Endothelial cell (in vitro differentiated cells): Measurements from ENCODE around the gene COPB2. TPM values are rescaled to one million over a fixed set of nuclear protein-coding genes. Genes with fewer than 3 reads are reported as not detected.

Experiments used
- DNase-seq: peaks from one replicate; pipeline ENCODE4 v3.0.0; 2021; ENCODE audit warnings: low spot score
- H3K27ac Mint-ChIP-seq: one replicate; pipeline ENCODE4 v1.8.0; 2021; ENCODE audit warnings: mixed read lengths, inconsistent platforms; ENCODE audit not compliant: unreplicated experiment
- H3K27me3 Mint-ChIP-seq: one replicate; pipeline ENCODE4 v1.8.0; 2021; ENCODE audit warnings: mild to moderate bottlenecking, moderate library complexity, mixed read lengths, inconsistent platforms; ENCODE audit not compliant: unreplicated experiment
- H3K36me3 Mint-ChIP-seq: one replicate; pipeline ENCODE4 v1.8.0; 2021; ENCODE audit warnings: mild to moderate bottlenecking, low read depth, mixed read lengths, inconsistent platforms; ENCODE audit not compliant: unreplicated experiment
- H3K4me1 Mint-ChIP-seq: one replicate; pipeline ENCODE4 v1.8.0; 2021; ENCODE audit warnings: mild to moderate bottlenecking, mixed read lengths, inconsistent platforms; ENCODE audit not compliant: unreplicated experiment
- H3K4me3 Mint-ChIP-seq: one replicate; pipeline ENCODE4 v1.8.0; 2021; ENCODE audit warnings: mild to moderate bottlenecking, mixed read lengths, inconsistent platforms; ENCODE audit not compliant: unreplicated experiment
- H3K9me3 Mint-ChIP-seq: one replicate; pipeline ENCODE4 v1.8.0; 2021; ENCODE audit warnings: mixed read lengths, inconsistent platforms; ENCODE audit not compliant: unreplicated experiment
- total RNA-seq: library from RNA; stranded (reverse); fragmentation: NEBNext Ultra II Directional; extraction: Animal tissue kit (Norgen Biotek cat#: 25700); gene quantifications from one replicate; pipeline ENCODE4 v1.2.1, GENCODE V29; 2021; ENCODE audit not compliant: unreplicated experiment
- TF ChIP-seq, protein P1 (sequence below): fragments of 200-600 bp; sonication (generic); IDR thresholded peaks from one replicate; pipeline ENCODE4 v1.5.0; 2021; ENCODE audit warnings: antibody characterized with exemption; ENCODE audit not compliant: unreplicated experiment

The COPB2 gene
- total RNA-seq, 1 donor from 2014 or later = 140 TPM

DNA sequence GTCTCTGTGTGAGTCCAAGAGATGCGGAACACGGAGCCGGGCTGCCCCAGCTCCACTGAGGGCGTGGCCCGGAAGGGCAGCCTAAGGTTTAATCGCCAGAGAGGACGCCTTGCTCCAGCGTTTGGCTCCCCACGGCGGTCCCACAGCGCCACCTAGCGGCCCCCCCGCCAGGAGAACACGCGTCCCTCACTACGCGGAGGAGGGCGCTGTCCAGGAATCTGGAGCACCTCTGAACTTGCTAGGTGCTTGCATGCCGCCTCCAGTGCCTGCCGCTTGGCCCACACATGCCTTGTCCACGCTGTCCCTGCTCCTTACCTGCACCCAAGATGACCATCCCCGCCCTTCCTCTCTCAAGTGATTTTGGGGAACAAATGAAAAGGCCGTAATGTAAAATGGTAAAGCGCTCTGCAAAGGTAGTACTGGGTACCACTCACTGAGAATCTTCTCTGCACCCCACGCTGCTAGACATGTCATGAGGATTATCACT, 60.0 kb downstream of the COPB2 start:
- TF ChIP-seq, protein P1, sequence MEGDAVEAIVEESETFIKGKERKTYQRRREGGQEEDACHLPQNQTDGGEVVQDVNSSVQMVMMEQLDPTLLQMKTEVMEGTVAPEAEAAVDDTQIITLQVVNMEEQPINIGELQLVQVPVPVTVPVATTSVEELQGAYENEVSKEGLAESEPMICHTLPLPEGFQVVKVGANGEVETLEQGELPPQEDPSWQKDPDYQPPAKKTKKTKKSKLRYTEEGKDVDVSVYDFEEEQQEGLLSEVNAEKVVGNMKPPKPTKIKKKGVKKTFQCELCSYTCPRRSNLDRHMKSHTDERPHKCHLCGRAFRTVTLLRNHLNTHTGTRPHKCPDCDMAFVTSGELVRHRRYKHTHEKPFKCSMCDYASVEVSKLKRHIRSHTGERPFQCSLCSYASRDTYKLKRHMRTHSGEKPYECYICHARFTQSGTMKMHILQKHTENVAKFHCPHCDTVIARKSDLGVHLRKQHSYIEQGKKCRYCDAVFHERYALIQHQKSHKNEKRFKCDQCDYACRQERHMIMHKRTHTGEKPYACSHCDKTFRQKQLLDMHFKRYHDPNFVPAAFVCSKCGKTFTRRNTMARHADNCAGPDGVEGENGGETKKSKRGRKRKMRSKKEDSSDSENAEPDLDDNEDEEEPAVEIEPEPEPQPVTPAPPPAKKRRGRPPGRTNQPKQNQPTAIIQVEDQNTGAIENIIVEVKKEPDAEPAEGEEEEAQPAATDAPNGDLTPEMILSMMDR = peak; percentile 99
- peaks cover 4% of the 10 kb centered on the region for H3K4me1 Mint-ChIP-seq
- no peak overlapping the region for H3K4me3 Mint-ChIP-seq
- peaks cover 1% of the 10 kb centered on the region for H3K27me3 Mint-ChIP-seq
- H3K9me3 Mint-ChIP-seq = no peaks in the 10 kb centered on the region
- peaks cover 7% of the 10 kb centered on the region for H3K36me3 Mint-ChIP-seq
- H3K27ac Mint-ChIP-seq = no peak overlapping the region
- DNase-seq = peak; percentile 98

DNA sequence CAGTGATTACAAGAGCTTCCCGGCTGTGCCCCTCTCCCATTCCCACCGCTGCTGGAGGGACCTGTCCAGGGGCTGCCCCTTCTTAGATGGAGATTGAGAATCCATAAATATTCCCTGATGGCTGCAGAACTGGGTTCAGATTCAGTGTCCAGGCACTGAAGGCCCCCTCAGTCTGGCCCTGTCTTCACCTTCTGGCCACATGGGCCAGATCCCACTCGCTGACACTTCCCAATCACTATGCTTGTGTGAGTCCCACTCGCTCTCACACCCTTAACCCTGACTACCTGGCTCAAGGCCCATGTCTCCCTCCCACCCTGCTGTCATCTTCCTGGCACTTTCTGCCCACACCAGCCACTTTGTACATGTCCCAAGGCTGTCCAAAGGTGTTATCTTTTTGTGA, 61.1 kb downstream of the COPB2 start:
- Mint-ChIP-seq H3K9me3 (no peaks in the 10 kb centered on the region), H3K27ac (no peak overlapping the region), H3K36me3 (peaks cover 7% of the 10 kb centered on the region), H3K4me1 (peaks cover 4% of the 10 kb centered on the region), H3K27me3 (peaks cover 3% of the 10 kb centered on the region), H3K4me3 (no peak overlapping the region)
- DNase-seq = no peak
- TF ChIP-seq, protein P1 = no peak

DNA sequence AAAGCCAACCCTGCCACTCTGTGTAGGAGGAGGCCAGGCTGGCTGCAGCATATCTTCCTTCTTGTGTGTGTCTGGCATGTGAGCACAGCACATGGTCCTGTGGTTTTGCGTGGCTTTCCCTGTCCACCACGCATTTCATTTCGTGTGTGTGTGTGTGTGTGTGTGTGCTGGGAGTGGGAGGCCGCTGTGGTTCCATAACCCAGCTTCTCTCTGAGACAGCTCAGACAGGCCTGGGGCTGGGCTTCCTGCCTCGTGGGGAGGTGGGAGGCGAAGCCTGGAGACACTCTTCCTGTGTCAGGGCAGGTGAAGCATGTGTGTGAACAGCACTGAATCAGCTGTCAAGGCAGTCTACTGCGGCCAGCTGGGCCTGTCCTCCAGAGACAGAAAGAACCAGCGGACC, 61.6 kb downstream of the COPB2 start:
- TF ChIP-seq, protein P1 = no peak
- H3K9me3 Mint-ChIP-seq = no peaks in the 10 kb centered on the region
- H3K4me1 Mint-ChIP-seq = peaks cover 4% of the 10 kb centered on the region
- peaks cover 3% of the 10 kb centered on the region for H3K27me3 Mint-ChIP-seq
- no peak overlapping the region for H3K27ac Mint-ChIP-seq
- DNase-seq = no peak
- H3K4me3 Mint-ChIP-seq = no peak overlapping the region
- H3K36me3 Mint-ChIP-seq = peaks cover 7% of the 10 kb centered on the region

DNA sequence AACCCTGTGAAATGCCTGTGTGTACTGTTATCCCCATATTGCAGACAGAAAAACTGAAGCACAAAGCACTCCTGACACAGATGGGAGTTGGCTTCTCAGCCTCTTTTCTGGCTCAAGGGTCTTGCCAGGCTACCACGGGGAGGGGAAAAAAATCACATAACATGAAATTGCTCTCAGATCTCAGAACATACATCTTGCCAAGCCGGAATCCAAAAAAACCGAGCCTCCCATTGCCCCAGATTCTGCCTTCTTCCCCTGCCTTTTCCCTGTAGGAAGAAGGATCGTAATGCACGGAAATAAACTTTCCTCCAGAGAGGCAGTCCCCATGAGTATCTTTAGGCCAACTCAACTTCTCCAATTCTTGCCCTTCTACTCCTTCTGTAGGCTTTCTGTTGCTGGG, 62.2 kb downstream of the COPB2 start:
- peaks cover 7% of the 10 kb centered on the region for H3K36me3 Mint-ChIP-seq
- H3K9me3 Mint-ChIP-seq = no peaks in the 10 kb centered on the region
- peaks cover 3% of the 10 kb centered on the region for H3K27me3 Mint-ChIP-seq
- TF ChIP-seq, protein P1 = no peak
- H3K4me3 Mint-ChIP-seq = no peak overlapping the region
- no peak for DNase-seq
- H3K27ac Mint-ChIP-seq = no peak overlapping the region
- peaks cover 4% of the 10 kb centered on the region for H3K4me1 Mint-ChIP-seq

DNA sequence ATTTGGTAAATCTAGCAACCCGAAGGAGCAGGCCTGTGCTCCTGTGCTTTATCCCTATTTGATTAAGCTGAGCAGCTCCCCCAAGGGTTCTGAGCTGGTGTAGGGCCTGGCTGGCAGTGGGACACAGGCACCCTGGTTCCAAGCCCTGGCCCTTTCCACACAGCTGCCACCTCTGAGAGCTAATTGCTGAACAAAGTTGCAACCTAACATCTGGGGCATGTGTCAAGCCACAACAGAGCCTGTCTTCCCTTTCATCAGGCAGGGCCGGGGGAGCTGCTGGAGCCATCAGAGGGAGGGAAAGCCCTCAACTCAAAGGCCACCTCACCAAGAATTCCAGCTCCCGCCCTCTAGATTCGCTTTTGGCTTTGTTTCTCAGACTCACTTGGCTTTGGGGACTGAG, 62.7 kb downstream of the COPB2 start:
- H3K9me3 Mint-ChIP-seq = no peaks in the 10 kb centered on the region
- H3K4me3 Mint-ChIP-seq = no peak overlapping the region
- no peak overlapping the region for H3K27ac Mint-ChIP-seq
- peaks cover 7% of the 10 kb centered on the region for H3K36me3 Mint-ChIP-seq
- peaks cover 3% of the 10 kb centered on the region for H3K27me3 Mint-ChIP-seq
- TF ChIP-seq, protein P1 = no peak
- H3K4me1 Mint-ChIP-seq = peaks cover 4% of the 10 kb centered on the region
- DNase-seq = no peak
